ENCODE measurements around the gene SLC1A3. TPM values are rescaled to one million over a fixed set of nuclear protein-coding genes. Genes with fewer than 3 reads are reported as not detected.

The SLC1A3 gene
- polyA plus RNA-seq, 4 donors = 2.2 to 4.7 (median 3.2) TPM

DNA sequence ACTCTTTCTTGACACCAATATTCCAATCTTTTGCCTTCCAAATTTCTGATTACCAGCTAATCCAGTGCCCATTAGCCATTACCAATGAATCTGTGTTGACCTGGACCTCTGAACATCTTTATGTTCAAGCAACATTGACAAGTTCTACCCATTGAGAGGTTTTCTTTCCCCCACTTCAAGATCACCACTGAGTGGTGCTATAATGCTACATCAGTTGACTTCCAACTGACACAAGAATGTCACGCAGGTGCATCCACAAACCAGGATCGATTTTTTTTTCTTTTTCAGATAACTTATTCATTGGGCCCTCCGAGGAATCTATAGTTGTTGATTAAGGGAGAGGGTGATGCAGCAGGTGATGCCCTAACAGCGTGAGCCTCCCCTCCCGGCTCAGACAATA lies 102.6 kb downstream of the SLC1A3 start:
- no peak for DNase-seq (ENCODE audit: low read depth in 4 of 4, low spot score in 2 of 4)

DNA sequence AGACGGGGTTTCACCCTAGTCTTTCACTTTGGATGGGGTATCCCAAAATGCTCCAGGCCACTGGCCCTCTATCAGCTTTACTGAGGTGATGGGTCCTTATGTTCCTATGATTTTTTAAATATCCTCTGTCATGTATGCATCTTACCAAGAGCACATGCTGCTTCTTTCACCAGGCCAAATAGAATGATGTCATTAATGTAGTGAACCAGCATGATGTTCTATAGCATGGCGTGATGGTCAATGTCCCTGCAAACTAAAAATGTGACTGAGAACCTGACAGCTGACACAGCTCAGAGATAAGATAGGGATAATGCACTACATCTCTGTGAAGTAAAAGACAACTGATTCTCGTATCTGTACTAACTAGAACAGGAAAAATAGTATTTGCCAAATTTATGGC lies 103.6 kb downstream of the SLC1A3 start:
- no peak for DNase-seq (ENCODE audit: low read depth in 4 of 4, low spot score in 2 of 4)

DNA sequence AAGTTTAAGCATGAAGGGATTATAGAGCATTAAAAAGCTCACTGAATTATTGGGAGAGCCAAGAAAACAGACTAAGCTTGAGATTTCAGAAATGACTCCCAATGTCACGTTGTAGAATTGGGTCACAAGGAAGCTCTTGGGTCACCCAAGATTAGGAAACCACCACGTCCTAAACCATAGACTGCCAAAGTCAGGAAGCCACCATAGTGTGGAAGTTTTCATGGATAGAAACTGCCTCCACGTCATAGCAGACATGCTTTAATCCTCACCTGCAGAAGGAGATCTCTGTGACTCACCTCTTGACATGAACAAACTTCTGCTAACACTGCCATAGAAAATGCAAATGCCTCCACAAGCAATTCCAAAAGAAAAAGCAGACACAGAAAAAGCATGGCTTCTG lies 106.3 kb downstream of the SLC1A3 start:
- DNase-seq (ENCODE audit: low read depth in 4 of 4, low spot score in 2 of 4) = no peak

DNA sequence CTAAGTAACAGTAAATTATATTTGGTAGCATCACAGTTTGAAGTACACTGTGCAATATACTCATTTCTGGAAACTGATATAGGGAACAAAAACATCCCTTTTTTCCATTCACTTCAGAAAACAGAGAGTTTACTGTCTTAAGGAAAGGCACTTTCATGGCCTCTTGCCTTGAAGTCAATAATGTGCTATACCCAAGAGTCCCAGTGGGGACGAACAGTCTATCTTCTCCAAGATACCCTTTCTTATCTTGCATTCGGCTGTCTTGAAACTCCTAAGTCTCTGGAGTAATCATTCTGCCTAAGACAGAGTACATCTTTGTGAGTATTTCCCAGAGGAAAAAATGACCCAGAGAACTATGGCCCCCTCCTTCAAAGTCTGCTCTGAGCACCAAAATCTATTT lies 107.1 kb downstream of the SLC1A3 start:
- no peak for DNase-seq (ENCODE audit: low read depth in 4 of 4, low spot score in 2 of 4)

DNA sequence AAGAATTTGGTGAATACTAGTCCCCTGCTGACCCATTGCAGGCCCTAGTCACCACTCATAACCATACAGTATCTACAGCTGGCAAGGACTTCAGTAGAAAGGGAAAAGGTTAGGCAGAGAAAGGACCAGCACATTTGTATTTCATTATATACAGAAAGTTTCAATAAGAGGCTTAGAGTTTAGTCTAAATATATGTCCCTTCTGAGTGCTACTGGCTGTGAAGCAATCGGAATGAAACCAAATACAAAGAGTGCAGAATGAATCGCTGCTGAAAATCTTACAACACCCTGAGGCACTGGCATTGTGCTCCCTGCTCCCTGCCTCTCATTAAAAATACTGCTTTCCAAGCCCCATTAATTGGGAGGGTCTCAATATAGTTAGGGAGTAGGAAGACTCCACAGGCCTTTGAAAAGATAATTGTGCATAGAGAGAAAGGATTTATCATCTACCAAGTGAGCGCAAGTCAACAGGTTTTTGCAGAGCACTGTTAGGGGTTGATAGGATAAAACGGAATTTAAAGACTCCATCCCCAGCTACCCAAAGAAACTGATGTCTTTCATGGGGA lies 110.8 kb downstream of the SLC1A3 start:
- DNase-seq (ENCODE audit: low read depth in 4 of 4, low spot score in 2 of 4) = no peak

DNA sequence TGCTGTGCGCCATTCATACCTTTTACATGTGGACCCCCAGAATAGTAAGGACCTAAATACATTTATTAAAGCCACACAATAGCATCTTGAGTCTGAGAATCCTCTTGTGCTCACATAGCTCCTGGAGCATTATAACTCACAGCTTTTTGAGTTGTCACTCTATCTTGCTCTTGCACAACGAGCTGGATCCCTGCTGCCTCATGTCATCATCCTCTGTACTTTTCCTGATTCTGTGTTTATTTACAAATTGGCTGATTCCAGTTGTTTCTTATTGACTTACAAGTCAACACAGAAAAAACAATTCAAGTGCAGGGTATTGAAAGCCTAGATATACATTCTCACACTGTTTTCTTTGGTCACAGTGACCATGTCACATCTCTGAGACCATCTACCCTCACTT lies 112.9 kb downstream of the SLC1A3 start:
- no peak for DNase-seq (ENCODE audit: low read depth in 4 of 4, low spot score in 2 of 4)

DNA sequence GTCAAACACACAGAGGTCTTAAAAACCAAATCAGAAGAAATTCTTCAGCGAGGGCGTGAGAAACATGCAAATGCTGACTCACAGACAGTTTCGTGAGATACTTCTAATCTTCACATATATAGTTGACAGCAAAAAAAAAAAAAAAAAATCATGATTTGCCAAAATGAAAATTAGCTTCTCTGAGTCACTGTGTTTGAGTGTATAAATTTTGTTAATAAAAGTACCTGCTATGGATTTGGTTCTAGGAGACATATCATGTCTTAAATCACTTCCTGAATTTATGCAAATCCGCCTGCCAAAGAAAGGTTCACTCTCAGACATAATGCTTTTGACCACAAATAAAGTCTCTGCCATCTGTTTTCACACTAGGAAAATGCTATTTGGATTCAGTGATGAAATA lies 114.3 kb downstream of the SLC1A3 start:
- no peak for DNase-seq (ENCODE audit: low read depth in 4 of 4, low spot score in 2 of 4)

DNA sequence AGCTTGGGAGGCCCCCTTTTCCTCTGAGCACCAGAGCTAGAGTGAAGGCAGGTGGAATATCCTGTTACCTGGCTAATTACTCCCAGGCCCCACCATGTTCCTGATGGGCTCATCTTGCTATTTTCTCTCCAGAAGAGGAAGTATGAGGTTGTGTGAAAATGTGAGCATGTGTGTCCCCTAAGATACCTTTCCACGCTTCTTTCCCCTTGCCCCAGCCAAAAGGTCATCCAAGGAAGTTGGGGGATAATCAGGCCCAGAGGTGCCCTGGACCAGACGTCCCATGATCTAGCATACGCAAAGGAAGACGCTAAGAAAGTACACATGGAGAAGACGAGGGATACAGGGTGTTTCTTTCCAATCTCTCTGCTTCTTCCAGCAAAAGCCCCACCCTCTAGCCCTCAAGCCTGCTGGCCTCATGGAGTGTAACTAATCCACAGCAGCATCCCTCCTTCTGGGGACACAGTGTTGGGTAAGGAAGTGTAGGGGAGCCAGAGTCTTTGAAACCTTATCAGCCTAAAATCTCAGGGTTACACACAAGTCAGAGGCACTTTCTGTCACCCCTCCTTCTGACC lies 115.3 kb downstream of the SLC1A3 start:
- DNase-seq (ENCODE audit: low read depth in 4 of 4, low spot score in 2 of 4) = no peak

DNA sequence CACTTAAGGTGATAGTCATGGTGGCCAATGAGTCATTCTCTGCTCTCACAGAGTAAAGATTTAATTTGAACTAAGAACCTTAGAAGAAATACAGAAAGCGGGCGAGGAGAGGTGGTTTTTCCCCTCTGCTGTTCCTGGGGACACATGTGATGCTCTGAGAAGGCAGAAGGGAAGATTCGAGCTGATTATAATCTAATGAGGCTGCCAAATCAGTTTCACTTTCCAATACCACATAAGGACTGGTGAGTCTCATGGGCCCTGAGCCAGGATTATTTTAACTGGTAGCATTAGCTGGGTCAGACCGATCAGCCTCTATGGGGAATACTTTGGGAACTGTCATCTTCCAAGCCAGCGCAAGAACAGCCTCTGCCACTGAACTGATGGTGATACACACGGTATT lies 116.5 kb downstream of the SLC1A3 start:
- no peak for DNase-seq (ENCODE audit: low read depth in 4 of 4, low spot score in 2 of 4)

DNA sequence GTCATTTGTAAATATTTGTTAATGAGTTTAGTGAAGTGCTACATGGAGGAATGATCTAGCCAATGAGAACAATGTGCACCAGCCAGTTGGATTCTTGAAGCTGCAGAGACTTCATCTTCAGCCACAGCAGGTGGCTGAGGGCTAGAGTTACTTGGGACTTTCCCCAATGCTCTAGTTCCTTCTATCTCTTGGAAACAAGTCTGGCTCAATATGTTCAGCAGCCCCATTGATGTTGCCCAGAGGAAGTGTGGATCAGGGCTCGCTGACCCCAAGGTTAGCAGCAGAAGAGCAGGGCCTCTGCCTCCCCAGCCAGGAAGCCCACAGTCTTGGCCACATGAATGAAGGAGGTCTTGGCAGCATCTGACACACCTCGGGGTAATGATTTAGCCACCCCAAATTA lies 117.5 kb downstream of the SLC1A3 start:
- DNase-seq (ENCODE audit: low read depth in 4 of 4, low spot score in 2 of 4) = no peak

DNA sequence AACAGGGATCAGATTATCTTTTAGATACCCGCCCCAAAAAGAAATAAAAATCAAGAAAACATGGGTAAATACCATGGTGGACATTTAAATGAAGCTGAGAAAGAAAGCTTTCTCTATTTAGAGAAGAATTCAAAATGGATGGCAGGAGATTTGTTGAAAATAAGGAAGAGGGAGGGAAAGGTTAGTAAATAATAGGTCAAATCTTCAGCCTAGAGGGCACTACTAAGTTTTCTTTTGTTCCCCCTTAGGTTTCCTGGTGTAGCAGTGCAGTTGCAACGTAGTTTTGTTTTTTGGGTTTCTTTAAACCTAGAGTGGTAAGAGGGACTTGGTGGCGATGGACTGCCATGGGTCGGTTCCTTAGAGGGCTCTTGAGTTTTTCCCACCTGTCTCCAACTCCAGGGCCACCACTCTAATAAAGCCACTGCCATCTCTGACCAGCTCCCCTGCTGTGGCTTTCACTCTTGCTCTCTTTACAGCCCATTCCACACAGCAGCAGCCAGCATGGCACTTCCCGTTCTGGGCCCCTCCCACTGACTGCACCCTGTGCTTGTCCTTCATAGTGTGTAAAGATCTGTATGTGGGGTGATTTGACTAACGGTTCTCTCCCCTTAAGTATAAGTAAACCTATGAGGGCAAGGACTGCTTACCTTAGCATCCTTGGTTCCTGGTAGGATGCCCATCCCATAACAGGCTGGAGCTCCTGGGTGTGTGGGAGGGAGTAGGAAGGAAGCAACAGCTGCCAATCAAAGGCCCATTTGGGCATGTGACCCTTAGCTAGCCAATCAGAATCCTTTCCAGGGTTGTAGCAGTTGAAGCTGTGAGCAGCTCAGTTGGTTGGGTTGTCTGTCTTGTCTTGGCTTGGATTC lies 118.3 kb downstream of the SLC1A3 start:
- DNase-seq (ENCODE audit: low read depth in 4 of 4, low spot score in 2 of 4) = no peak

DNA sequence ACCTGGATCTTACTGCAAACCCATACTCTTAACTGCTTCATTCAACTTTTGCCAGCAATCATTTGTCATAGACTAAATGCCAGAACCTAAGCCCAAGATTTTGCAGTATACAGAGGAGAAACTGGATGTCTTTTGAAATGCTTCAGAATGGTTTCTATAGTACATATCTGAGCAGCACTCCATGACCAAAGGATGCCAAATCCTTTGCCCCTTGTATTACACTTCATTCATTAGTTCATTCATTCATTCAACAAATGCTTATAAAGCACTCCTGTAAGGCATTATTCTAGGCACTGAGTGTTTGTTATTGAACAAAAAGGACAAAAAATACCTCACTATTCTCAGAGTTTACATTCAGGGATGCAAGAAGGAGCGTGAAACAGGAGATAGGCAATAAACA lies 119.9 kb downstream of the SLC1A3 start:
- DNase-seq (ENCODE audit: low read depth in 4 of 4, low spot score in 2 of 4) = no peak

DNA sequence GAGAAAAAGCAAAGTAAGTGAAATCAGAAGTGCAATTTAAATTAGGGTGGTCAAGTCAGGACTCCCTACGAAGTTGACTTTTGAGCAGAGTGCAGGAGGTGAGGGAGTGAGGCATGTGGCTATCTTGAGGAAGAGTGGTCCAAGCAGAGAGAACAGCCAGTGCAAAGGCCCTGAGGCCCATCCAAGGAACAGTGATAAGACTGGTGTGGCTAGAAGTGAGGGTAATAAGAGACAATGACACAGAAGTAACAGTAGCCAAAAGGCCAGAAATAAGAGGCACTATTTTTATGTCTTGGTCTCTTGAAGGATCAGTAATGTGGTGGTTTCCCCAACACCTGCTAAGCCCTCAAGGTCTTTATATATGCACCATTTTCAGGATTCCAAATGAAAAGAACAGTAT lies 120.4 kb downstream of the SLC1A3 start:
- DNase-seq (ENCODE audit: low read depth in 4 of 4, low spot score in 2 of 4) = no peak

DNA sequence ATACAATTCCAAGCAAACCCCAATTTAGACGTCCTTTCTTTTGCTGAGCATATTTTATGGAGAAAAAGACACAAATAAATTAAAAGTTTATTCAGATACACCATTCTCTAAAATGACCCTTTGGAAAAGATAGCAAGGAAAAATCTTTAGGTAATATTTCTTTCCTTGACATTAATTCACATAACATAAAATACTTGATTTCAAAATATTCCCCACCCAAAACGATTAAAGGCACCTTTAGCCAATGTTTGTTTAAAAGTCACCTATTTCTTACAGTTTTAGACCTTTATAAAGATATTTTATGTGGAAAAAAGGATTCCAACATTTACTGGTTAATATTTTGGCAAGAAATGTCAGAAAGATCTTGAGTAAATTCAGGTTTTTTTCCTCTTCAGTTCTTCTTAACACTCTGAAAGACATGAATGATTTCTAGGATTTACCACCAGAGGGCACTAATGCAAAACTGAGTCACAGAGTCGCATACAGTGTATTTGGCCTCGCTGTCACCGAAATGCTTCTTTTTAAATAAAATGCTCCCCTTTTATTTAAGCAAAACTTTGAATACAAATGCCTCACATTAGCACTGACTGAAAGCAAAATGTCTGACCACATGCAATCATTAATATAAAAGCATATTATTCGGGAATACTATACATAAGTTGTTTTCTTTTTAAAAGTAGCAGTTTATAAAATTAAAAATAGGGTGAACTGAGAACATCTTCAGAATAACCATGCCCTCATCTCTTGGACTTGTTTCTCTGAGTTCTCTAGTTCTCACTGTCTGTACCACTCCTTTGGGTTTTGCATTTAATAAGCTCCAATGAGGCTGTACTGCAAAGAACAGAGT lies 122.5 kb downstream of the SLC1A3 start:
- peak in 1 of 4 donors; percentile 67 for DNase-seq (ENCODE audit: low read depth in 4 of 4, low spot score in 2 of 4)

DNA sequence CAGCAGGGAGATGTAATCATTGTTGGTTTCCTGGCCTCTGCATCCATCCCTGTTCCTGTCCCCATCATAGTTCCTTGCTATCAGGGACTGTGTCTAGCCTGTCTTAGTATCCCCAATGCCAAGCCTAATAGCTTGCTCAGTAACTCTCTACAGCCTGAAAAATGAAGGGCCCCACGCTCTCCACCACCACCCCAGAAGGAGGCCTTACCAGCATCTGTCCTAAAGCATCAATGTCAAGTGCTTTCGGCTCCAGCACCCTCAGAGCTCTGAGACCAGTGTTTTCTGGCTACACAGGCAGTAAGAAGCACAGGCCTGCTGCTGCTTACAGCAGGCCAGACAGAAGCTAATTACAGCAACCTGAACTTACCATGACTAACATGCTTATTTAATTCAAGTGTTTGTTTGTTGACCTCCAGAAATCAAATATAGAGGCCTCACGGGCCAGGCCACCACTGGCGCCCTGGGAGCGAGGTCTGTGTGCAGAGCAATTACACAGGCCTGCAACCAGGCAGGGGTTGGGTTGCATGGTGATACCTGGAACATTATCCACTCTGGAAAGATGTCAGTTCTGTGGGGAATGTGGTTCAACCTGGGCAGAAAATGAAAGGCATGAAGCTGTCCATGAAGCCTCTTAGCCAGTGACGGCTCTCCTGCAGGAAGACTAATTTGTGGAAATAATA lies 124.3 kb downstream of the SLC1A3 start:
- no peak for DNase-seq (ENCODE audit: low read depth in 4 of 4, low spot score in 2 of 4)

DNA sequence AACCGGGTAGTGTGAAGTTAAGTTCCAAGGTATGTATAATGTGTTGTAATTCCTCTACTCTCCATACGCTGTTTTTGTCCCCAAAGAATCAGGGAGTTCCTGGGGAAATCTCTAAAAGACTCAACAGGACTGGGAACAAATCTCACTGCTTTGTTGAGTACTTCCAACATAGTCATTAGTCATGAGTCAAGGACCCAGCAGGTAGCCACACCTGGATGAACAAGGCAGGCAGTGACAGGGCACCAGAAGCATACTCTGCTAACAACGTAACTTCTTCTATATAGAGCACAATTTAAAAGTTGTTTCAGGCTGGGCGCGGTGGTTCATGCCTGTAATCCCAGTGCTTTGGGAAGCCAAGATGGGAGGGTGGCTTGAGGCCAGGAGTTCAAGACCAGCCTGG lies 126.8 kb downstream of the SLC1A3 start:
- no peak for DNase-seq (ENCODE audit: low read depth in 4 of 4, low spot score in 2 of 4)

DNA sequence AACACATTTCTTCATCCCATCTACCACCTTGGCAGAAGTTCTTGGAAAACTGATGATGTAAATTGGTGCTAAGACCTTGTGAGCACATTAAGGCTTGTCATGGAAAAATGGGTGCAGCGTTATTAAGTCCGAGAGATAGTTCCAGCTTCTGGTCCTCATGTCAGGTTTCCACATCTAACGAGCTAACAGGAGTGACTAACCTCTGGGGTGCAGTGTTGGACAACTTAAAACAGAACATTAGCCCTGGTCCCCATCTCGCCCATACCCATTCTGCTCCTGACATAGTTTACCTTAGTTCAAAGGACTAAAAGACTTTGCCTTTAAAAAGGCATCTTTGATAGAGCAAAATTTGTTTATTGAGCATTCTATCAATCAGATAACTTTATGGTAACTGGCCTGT lies 128.0 kb downstream of the SLC1A3 start:
- DNase-seq (ENCODE audit: low read depth in 4 of 4, low spot score in 2 of 4) = no peak

DNA sequence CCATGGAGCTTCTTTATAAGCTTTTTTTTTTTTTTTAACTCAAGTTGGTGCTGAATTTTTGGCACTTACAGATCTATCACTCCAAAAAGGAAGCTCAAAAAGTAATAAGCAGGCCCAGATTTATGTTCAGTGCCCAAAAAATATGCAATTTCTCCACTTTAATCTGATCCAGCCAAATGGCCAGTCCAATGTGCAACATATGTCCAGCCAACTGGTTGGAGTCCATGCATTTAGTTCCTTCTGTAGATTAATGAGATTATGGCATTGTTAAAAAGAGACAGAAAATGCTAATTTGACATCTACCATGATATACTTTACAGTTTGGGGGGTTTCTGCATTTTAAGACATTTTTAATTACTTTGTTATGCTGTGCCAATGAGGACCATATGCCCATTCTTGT lies 129.5 kb downstream of the SLC1A3 start:
- DNase-seq (ENCODE audit: low read depth in 4 of 4, low spot score in 2 of 4) = no peak

Measured in left renal cortex interstitium (tissue), 4 donors.